Activated T-cell treated with anti-CD3 and anti-CD28 coated beads for 48 hours (primary cell): ENCODE measurements around the gene TSPAN9.
A peak's percentile ranks its signal among the peaks of the same experiment; 100 is the strongest.

Experiments
- DNase-seq: peaks from one replicate; pipeline ENCODE4 v3.0.0-alpha.2; 2020; ENCODE audit warnings: low read depth

Gene TSPAN9

GRCh38 chr12:3164454-3165077 lies 87.4 kb downstream of the TSPAN9 start:
- no peak for DNase-seq

- no peak for DNase-seq
Observed at GRCh38 chr12:3165078-3165980, 88.2 kb downstream of the TSPAN9 start.

GRCh38 chr12:3167636-3168035 lies 90.5 kb downstream of the TSPAN9 start:
- no peak for DNase-seq

GRCh38 chr12:3168223-3169221 lies 91.3 kb downstream of the TSPAN9 start:
- DNase-seq, result peak; percentile 65

GRCh38 chr12:3170423-3171194 lies 93.4 kb downstream of the TSPAN9 start:
- DNase-seq, result no peak

- no peak for DNase-seq
Observed at GRCh38 chr12:3171195-3171591, 94.0 kb downstream of the TSPAN9 start.

- DNase-seq, result no peak
Observed at GRCh38 chr12:3172124-3173007, 95.2 kb downstream of the TSPAN9 start.

- no peak for DNase-seq
Observed at GRCh38 chr12:3173008-3173553, 95.9 kb downstream of the TSPAN9 start.

GRCh38 chr12:3173912-3174311 lies 96.7 kb downstream of the TSPAN9 start:
- DNase-seq, result no peak

GRCh38 chr12:3175238-3175637 lies 98.1 kb downstream of the TSPAN9 start:
- no peak for DNase-seq

GRCh38 chr12:3176754-3177153 lies 99.6 kb downstream of the TSPAN9 start:
- DNase-seq, result no peak

- DNase-seq, result no peak
Observed at GRCh38 chr12:3177778-3178425, 100.7 kb downstream of the TSPAN9 start.

GRCh38 chr12:3178671-3179313 lies 101.6 kb downstream of the TSPAN9 start:
- no peak for DNase-seq

- DNase-seq, result no peak
Observed at GRCh38 chr12:3179731-3180130, 102.6 kb downstream of the TSPAN9 start.

GRCh38 chr12:3182426-3182825 lies 105.2 kb downstream of the TSPAN9 start:
- DNase-seq, result no peak

GRCh38 chr12:3184485-3184884 lies 107.3 kb downstream of the TSPAN9 start:
- DNase-seq, result no peak

- DNase-seq, result no peak
Observed at GRCh38 chr12:3185260-3185870, 108.2 kb downstream of the TSPAN9 start.

GRCh38 chr12:3186546-3187215 lies 109.5 kb downstream of the TSPAN9 start:
- no peak for DNase-seq
